Spinal cord (tissue), 10 donors: ENCODE results near the gene ENSA. TPM values are rescaled to one million over a fixed set of nuclear protein-coding genes. Genes with fewer than 3 reads are reported as not detected.
"Not testable (repeated sequence)": the region's sequence is repeated elsewhere in the genome, so short reads cannot be mapped to it uniquely, and the experiment has no call there.

Experiments
- DNase-seq, 6 donors: peaks; one replicate each; pipeline versions ENCODE4 v3.0.0 to v3.0.0-alpha.2; 2013 to 2015; ENCODE audit warnings: low spot score in 6 of 6, low read depth in 4 of 6
- H3K27ac ChIP-seq: one replicate; pipeline ENCODE4 v1.5.1; 2013; ENCODE audit warnings: low read depth, low read length, control low read depth
- H3K27me3 ChIP-seq: one replicate; pipeline ENCODE4 v1.6.1; 2013; ENCODE audit warnings: low read length; ENCODE audit not compliant: control insufficient read depth, insufficient read depth
- H3K36me3 ChIP-seq: one replicate; pipeline ENCODE4 v1.6.1; 2013; ENCODE audit warnings: low read length; ENCODE audit not compliant: control insufficient read depth, insufficient read depth
- H3K4me1 ChIP-seq: one replicate; pipeline ENCODE4 v1.6.1; 2013; ENCODE audit warnings: low read length; ENCODE audit not compliant: control insufficient read depth, insufficient read depth
- H3K4me3 ChIP-seq: one replicate; pipeline ENCODE4 v1.5.1; 2013; ENCODE audit warnings: low read depth, low read length, control low read depth
- H3K9me3 ChIP-seq: one replicate; pipeline ENCODE4 v1.6.1; 2013; ENCODE audit warnings: low read length; ENCODE audit not compliant: control insufficient read depth, insufficient read depth
- WGBS: methylation state at CpG from one replicate; pipeline ENCODE4 v1.1.5; 2013; ENCODE audit warnings: missing lambda C conversion rate; ENCODE audit not compliant: insufficient coverage; 5-methylcytosine and 5-hydroxymethylcytosine counted together
- polyA plus RNA-seq, 2 donors: library from polyadenylated mRNA; unstranded; fragments of 120-200 nt; gene quantifications; one replicate each; pipeline ENCODE4 v1.2.1, GENCODE V29; 2013; ENCODE audit not compliant: insufficient read length in 2 of 2
- total RNA-seq, 2 donors: library from RNA; depleted of rRNA in 1 of 2; stranded (reverse); fragments of 120-200 nt in 1 of 2; fragments of >200 nt in 1 of 2; gene quantifications; one replicate each; pipeline versions ENCODE4 v1.2.3 to v1.2.4, GENCODE V29; 2013 to 2014
- donor health status: healthy.

ENSA gene
- total and polyA plus RNA-seq, 4 donors = 120 to 212 (median 163) TPM

GRCh38 chr1:150596976-150597375 is 32.4 kb downstream of the ENSA start:
- Histone ChIP-seq H3K9me3 (no peaks in the 10 kb centered on the region), H3K4me3 (no peak overlapping the region), H3K4me1 (no peaks in the 10 kb centered on the region), H3K27ac (no peak overlapping the region), H3K36me3 (peaks cover 16% of the 10 kb centered on the region), H3K27me3 (no peaks in the 10 kb centered on the region)
- no peak for DNase-seq
- WGBS = 83% methylated on average over 1 of the region's 3 CpGs

GRCh38 chr1:150596095-150596892 is 33.1 kb downstream of the ENSA start:
- no peak for DNase-seq
- WGBS = 91% methylated on average over 1 of the region's 7 CpGs
- Histone ChIP-seq H3K36me3 (peaks cover 16% of the 10 kb centered on the region), H3K27me3 (no peaks in the 10 kb centered on the region), H3K27ac (no peak overlapping the region), H3K4me1 (no peaks in the 10 kb centered on the region), H3K9me3 (no peaks in the 10 kb centered on the region), H3K4me3 (no peak overlapping the region)

- Histone ChIP-seq H3K27me3 (no peaks in the 10 kb centered on the region), H3K27ac (no peak overlapping the region), H3K4me1 (peaks cover 6% of the 10 kb centered on the region), H3K9me3 (no peaks in the 10 kb centered on the region), H3K36me3 (peaks cover 3% of the 10 kb centered on the region), H3K4me3 (no peak overlapping the region)
- WGBS = no CpG with 5 or more reads among the region's 2 CpGs
- DNase-seq = no peak
These were observed 47.0 kb downstream of the ENSA start for GRCh38 chr1:150582371-150582770.

- not testable (repeated sequence) for H3K4me3 ChIP-seq, H3K27ac ChIP-seq, H3K9me3 ChIP-seq, DNase-seq, H3K4me1 ChIP-seq, H3K27me3 ChIP-seq, H3K36me3 ChIP-seq
- 96% methylated on average over 9 of the region's 14 CpGs for WGBS
These were observed 47.5 kb downstream of the ENSA start for GRCh38 chr1:150581962-150582361.

GRCh38 chr1:150581437-150581836 is 48.0 kb downstream of the ENSA start:
- 90% methylated on average over 2 of the region's 7 CpGs for WGBS
- not testable (repeated sequence) for H3K27me3 ChIP-seq, DNase-seq, H3K27ac ChIP-seq, H3K9me3 ChIP-seq, H3K4me3 ChIP-seq, H3K4me1 ChIP-seq, H3K36me3 ChIP-seq

- 90% methylated on average over 2 of the region's 3 CpGs for WGBS
- not testable (repeated sequence) for H3K4me1 ChIP-seq, H3K4me3 ChIP-seq, DNase-seq, H3K27ac ChIP-seq, H3K9me3 ChIP-seq, H3K27me3 ChIP-seq, H3K36me3 ChIP-seq
These were observed 48.4 kb downstream of the ENSA start for GRCh38 chr1:150580966-150581365.

GRCh38 chr1:150579945-150580642 is 49.3 kb downstream of the ENSA start:
- Histone ChIP-seq H3K4me1 (peaks cover 6% of the 10 kb centered on the region), H3K36me3 (peaks cover 6% of the 10 kb centered on the region), H3K4me3 (peak overlapping the region; percentile 93), H3K27ac (peak overlapping the region; percentile 99), H3K9me3 (no peaks in the 10 kb centered on the region), H3K27me3 (no peaks in the 10 kb centered on the region)
- 54% methylated on average over 6 of the region's 15 CpGs for WGBS
- no peak for DNase-seq

- no peaks in the 10 kb centered on the region for H3K27me3 ChIP-seq
- DNase-seq = peak; percentile 82 to 98 (median 90)
- H3K9me3 ChIP-seq = no peaks in the 10 kb centered on the region
- peak within 1 kb of the TSS; percentile 99 for H3K27ac ChIP-seq
- peaks cover 6% of the 10 kb centered on the region for H3K4me1 ChIP-seq
- H3K4me3 ChIP-seq = peak within 1 kb of the TSS; percentile 93
- under 1% methylated on average over 92 of the region's 94 CpGs for WGBS
- H3K36me3 ChIP-seq = peaks cover 5% of the 10 kb centered on the region
These were observed 50.1 kb downstream of the ENSA start, which contains the start of gene MCL1 for GRCh38 chr1:150579110-150579944. TSS of gene MCL1 (minus strand) at chr1:150579610. CDS start at chr1:150579530, 80 bp downstream.

- peaks cover 10% of the 10 kb centered on the region for H3K4me1 ChIP-seq
- H3K27me3 ChIP-seq = no peaks in the 10 kb centered on the region
- H3K36me3 ChIP-seq = peaks cover 10% of the 10 kb centered on the region
- WGBS = under 1% methylated on average over 50 of the region's 50 CpGs
- DNase-seq = peak in 2 of 6 donors; percentile 77 to 82
- H3K27ac ChIP-seq = peak overlapping the region; percentile 99
- no peaks in the 10 kb centered on the region for H3K9me3 ChIP-seq
- H3K4me3 ChIP-seq = peak overlapping the region; percentile 93
These were observed 50.9 kb downstream of the ENSA start for GRCh38 chr1:150578272-150579109.
